Spleen (tissue), 7 donors: ENCODE results near the gene CATSPER2.

Experiments
- CTCF ChIP-seq, 11 experiments: fragments of 200-600 bp in 7 of 11; fragments of 450-650 bp in 4 of 11; sonication (generic) in 4 of 11; IDR thresholded peaks in 8 of 11; conservative IDR thresholded peaks in 3 of 11; 1 replicate in 7 of 11; 2 replicates in 4 of 11; pipeline versions ENCODE4 v1.4.0 to v1.8.0; 2016 to 2021; ENCODE audit warnings: antibody characterized with exemption in 11 of 11, inconsistent platforms in 4 of 11, mild to moderate bottlenecking in 1 of 11
- POLR2A ChIP-seq, 3 donors: fragments of 450-650 bp; IDR thresholded peaks; one replicate each; pipeline ENCODE4 v1.5.1; 2017; ENCODE audit warnings: antibody characterized with exemption in 3 of 3, mild to moderate bottlenecking in 1 of 3
- POLR2AphosphoS5 ChIP-seq, 3 donors: sonication (generic); formaldehyde crosslinking; IDR thresholded peaks; one replicate each; pipeline ENCODE4 v1.5.1; 2017; ENCODE audit warnings: antibody characterized with exemption in 3 of 3
- donor health status: DM: no; HTN: no; CAD: no; lungs with moderate emphysema.
- donor health status: DM: no; HTN: no; CAD: no.
- donor health status: DM: no; HTN: no; CAD: no.

DNA sequence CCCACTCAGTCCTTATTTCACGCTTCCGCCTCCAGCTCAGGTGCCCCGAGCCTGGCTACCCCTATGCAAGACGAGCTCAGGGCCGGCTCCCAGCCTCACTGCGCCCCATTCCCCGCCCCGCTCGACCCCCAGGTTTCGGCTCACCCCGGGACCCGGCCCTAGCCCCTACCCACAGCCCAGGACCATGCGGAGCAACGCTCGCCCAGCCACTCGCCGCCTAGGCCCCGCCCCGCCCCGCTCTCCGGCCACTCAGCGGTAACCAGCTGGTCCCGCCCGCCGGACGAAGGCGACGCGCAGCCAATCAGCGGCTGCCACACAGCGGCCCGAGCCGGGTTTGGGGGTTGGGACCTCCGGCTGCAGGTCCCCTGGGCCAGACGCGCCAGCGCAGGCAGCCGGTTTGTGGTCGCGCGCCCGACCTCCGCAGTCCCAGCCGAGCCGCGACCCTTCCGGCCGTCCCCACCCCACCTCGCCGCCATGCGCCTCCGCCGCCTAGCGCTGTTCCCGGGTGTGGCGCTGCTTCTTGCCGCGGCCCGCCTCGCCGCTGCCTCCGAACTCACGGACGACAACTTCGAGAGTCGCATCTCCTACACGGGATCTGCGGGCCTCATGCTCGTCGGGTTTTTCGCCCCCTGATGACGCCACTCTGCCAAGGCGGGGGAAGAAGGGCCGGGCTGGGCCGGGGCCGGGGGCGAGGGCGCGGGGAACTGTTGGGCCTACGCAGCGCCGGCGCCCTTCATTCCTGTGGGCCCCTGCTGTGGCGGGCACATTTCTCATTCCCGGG lies at the start of gene CATSPER2:
- TF ChIP-seq CTCF (IDR thresholded peaks at IDR 0.05 in 8 of 11, conservative IDR thresholded peaks at IDR 0.05 in 3 of 11) (no peak), POLR2A (IDR thresholded peaks at IDR 0.05) (no peak), POLR2AphosphoS5 (IDR thresholded peaks at IDR 0.05) (no peak)
